ENCODE measurements around the gene TTC28.

The TTC28 gene

DNA sequence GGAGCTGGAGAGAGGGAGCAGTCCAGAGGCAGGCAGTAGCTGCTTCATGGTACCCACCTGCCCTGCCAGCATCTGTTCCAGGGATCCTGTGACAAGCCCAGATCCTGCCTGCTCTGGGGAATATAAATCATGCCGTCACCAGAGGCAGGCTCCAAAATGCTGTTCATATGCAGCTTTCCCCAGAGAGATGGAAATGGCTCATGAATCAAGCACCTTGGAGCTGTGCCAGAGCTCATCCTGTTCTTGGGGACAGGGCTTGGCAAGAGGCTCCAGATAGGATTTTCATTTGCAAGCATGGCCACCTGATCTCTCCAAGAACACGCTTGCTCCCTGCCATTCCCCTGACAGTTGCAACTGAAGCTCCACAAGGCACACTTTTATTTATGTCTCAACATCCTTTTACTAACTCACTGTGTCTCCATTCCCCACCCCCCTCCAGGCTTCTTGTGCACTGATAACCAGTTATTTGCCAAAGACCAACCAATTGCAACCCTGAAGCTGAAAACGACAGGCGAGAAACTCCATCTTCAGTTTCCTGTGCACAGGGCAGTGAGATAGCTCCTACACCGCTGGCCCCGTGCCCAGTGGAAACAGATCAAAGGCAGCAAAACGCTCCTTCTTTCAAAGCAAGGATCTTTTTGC lies 644.8 kb downstream of the TTC28 start:
- intact Hi-C loops (cut with DNase I) = no loop called here
- DNase-seq = peak in 35 of 42 donors; percentile 18 to 75 (median 57)

DNA sequence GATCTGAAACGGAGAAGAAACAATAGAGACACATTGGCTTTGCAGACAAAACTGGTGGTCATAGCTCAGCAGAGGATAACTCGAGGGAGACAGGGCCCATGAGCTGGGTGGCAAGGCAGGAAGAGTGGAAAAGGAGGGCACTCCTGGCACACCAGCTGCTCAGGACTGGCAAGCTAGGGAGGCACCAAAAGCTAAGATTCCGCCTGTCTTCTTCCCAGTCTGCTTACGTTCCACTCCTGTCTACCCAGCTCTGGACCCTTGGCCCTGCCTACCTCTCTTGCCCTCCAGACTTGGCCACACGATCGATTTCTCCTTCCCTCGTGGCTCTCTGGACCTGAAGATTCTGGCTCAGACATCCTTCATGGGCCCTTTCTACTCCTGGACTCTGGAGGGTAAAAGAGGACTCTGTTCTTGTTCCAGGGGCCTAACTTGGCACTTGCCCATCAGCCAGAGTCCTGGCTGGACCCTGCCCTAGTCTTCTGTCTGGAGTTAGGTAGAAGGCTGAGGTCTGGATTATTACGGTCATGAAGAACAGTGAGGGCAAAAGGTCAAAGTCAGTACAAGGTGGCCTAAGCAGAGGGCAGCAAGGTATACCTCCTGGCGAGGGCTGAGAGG lies 645.4 kb downstream of the TTC28 start:
- intact Hi-C loops (cut with DNase I) = no loop called here
- DNase-seq = peak in 1 of 42 donors; percentile 10

GRCh38 chr22:28032861-28033260 lies 646.8 kb downstream of the TTC28 start:
- intact Hi-C loops (cut with DNase I) = no loop called here
- DNase-seq = no peak

- intact Hi-C loops (cut with DNase I) = no loop called here
- no peak for DNase-seq
Observed at GRCh38 chr22:28031383-28031922, 648.2 kb downstream of the TTC28 start.

GRCh38 chr22:28030473-28030872 lies 649.2 kb downstream of the TTC28 start:
- intact Hi-C loops (cut with DNase I) = no loop called here
- DNase-seq = peak in 5 of 42 donors; percentile 4 to 38 (median 18)

- DNase-seq = peak in 6 of 42 donors; percentile 1 to 36 (median 11)
- intact Hi-C loops (cut with DNase I) = loop anchor here (10.0 kb wide), 1 partner anchor 565 kb away; no protein-coding TSS in a partner anchor
Observed at GRCh38 chr22:28029956-28030355, 649.7 kb downstream of the TTC28 start.

- peak in 7 of 42 donors; percentile 4 to 42 (median 13) for DNase-seq
- intact Hi-C loops (cut with DNase I) = loop anchor here (10.0 kb wide), 1 partner anchor 565 kb away; no protein-coding TSS in a partner anchor
Observed at GRCh38 chr22:28029201-28029948, 650.3 kb downstream of the TTC28 start.

- intact Hi-C loops (cut with DNase I) = loop anchor here (10.0 kb wide), 1 partner anchor 567 kb away; no protein-coding TSS in a partner anchor
- peak in 10 of 42 donors; percentile 2 to 42 (median 14) for DNase-seq
Observed at GRCh38 chr22:28027453-28028448, 651.9 kb downstream of the TTC28 start.

DNA sequence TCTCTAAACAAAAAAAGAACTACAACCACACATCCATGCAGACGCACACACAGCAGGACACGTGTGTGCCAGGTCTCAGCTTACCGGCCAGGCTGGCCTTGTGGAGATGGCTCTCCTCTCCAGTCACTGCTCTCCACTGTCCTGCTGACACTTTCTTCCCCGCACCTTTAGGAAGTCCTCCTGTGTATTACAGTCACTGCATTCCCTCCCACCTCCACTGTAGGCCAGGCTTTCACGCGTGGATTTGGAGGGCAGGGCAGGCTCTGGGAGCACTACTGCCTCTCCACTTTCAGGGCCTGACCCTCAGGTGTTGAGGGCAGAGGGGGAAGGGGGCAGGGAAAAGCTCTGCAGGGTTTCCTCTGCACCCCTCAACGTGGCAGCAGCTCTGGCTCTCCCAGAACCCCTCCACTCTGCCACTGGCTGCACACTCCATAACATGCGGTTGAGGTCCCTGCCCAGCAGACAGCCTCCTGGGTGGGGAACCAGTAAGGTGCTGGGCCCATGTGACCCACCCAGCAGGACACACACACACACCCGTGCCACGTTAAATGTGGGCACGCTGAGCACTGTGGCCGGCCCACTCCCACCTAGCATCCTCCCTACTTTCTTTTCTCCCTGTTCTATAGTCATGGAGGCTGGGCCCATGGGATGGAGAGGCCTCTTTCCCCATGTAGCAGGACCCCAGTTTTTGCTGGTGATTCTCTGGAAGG lies 653.6 kb downstream of the TTC28 start:
- DNase-seq = peak in 11 of 42 donors; percentile 1 to 33 (median 6)
- intact Hi-C loops (cut with DNase I) = loop anchor here (10.0 kb wide), 1 partner anchor 569 kb away; no protein-coding TSS in a partner anchor

GRCh38 chr22:28025333-28025732 lies 654.3 kb downstream of the TTC28 start:
- DNase-seq = peak in 9 of 42 donors; percentile 0 to 18 (median 5)
- intact Hi-C loops (cut with DNase I) = loop anchor here (10.0 kb wide), 1 partner anchor 569 kb away; no protein-coding TSS in a partner anchor

- intact Hi-C loops (cut with DNase I) = loop anchor here (10.0 kb wide), 1 partner anchor 570 kb away; no protein-coding TSS in a partner anchor
- peak in 11 of 42 donors; percentile 3 to 29 (median 7) for DNase-seq
Observed at GRCh38 chr22:28024422-28024888, 655.2 kb downstream of the TTC28 start.

- intact Hi-C loops (cut with DNase I) = loop anchor here (10.0 kb wide), 1 partner anchor 571 kb away; no protein-coding TSS in a partner anchor
- peak in 2 of 42 donors; percentile 2 for DNase-seq
Observed at GRCh38 chr22:28023774-28024173, 655.9 kb downstream of the TTC28 start.

DNA sequence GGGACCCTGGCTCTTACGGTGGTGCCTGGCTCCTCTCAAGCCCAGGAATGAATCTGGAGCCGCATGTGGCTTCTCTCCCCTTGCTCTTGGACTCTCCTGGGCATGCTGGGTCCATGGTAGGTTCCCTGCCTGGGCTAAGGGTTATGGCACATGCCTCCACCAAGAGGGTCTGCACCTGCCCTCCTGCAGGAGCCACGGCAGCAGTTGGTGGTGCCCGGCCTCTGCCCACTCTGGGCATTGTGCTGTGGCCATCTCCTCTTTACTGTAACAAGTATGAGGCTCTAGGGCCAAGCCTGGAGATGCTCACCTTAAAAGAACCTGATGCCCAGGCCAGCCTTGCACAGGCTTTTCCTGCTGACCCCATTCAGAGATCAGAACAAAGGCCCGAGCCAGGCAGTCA lies 656.6 kb downstream of the TTC28 start:
- intact Hi-C loops (cut with DNase I) = loop anchor here (10.0 kb wide), 1 partner anchor 572 kb away; no protein-coding TSS in a partner anchor
- peak in 9 of 42 donors; percentile 2 to 34 (median 11) for DNase-seq

- peak in 13 of 42 donors; percentile 1 to 27 (median 7) for DNase-seq
- intact Hi-C loops (cut with DNase I) = loop anchor here (10.0 kb wide), 1 partner anchor 573 kb away; no protein-coding TSS in a partner anchor
Observed at GRCh38 chr22:28021998-28022660, 657.5 kb downstream of the TTC28 start.

DNA sequence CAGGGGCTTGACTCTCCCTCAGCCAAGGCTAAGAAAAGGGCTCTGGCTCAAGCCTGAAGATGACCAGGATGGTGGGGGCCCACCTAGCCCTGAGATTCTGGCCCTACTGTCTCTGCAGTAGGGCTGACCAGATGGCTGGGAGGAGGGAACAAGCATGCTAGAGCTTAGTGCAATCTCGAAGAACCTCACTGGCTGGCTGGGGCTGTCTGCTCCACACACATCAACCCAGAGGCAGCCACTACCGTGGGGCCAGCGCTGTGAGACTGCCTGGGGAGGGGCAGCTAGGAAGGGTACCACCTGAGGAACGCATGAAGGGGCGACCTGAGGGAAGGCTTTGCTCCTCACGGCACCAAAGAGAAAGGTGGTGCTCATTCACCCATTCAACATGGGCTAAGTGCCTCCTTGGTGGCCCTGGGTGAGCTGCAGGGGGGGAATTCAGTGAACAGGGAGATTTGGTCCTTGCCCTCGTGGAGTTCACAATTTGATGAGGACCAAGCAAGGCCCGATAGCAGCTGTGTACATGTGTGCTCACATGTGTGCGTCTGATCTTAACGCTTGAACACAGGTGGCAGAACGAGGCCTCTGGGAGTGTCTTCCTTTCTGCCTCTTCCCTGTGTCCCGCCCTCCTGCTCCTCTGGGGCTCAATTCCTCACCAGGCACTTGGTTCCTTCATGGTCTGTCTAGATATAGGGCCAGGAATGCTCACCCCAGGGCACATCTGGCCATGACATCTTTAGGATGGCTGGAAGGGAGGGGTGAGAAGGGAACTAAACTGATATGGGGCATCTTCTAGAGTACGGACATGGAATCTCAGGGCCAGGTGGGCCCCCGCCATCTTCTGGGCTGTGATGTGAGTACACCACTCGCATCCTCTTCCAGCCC lies 658.3 kb downstream of the TTC28 start:
- peak in 17 of 42 donors; percentile 3 to 35 (median 10) for DNase-seq
- intact Hi-C loops (cut with DNase I) = loop anchor here (10.0 kb wide), 1 partner anchor 573 kb away; no protein-coding TSS in a partner anchor
